Measurements from ENCODE around the gene THBS2. TPM values are rescaled to one million over a fixed set of nuclear protein-coding genes. Genes with fewer than 3 reads are reported as not detected.

The THBS2 gene
- total RNA-seq, 3 donors from 2014 or later (not counting 1 experiment from before 2014, with no cell fraction given) = not detected

DNA sequence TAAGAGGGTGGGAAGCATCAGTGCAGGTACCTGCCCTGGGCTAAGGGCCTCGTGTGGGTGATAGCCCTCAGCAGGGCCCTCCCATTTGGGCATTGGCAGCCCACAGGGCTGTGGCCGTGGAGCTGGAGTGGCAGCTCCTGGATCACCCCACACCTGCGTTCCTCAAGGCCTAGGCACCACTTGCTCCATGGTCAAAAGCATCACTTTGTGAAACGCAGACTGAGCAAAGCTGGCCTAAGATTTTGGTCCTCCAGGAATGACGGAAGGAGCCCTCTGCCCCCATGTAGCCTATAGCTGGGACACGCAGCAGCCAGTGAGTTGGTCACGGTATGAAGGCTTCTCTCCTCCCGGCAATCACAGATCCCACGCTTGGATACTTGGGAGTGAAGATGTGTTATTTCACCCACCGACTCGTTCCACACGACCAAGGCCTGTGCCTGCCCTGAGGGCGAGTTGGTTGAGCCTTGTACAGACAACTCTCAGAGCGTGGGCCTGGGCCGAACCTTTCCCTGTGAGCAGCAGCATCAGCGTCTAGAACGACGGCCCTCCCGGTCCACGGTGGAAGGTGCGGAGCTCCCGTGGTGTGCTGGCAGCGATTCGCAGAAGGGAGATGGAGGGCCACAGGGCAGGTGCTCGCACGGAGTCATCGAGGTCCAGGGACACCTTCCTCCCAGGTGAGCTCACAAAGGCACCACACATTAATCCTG lies 39.7 kb downstream of the THBS2 start:
- TF ChIP-seq, protein P1, sequence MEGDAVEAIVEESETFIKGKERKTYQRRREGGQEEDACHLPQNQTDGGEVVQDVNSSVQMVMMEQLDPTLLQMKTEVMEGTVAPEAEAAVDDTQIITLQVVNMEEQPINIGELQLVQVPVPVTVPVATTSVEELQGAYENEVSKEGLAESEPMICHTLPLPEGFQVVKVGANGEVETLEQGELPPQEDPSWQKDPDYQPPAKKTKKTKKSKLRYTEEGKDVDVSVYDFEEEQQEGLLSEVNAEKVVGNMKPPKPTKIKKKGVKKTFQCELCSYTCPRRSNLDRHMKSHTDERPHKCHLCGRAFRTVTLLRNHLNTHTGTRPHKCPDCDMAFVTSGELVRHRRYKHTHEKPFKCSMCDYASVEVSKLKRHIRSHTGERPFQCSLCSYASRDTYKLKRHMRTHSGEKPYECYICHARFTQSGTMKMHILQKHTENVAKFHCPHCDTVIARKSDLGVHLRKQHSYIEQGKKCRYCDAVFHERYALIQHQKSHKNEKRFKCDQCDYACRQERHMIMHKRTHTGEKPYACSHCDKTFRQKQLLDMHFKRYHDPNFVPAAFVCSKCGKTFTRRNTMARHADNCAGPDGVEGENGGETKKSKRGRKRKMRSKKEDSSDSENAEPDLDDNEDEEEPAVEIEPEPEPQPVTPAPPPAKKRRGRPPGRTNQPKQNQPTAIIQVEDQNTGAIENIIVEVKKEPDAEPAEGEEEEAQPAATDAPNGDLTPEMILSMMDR (IDR thresholded peaks at IDR 0.05) = no peak
- Mint-ChIP-seq H3K4me3 (peak overlapping the region; percentile 22), H3K4me1 (peaks cover 0 to 9% of the 10 kb centered on the region in 2 donors), H3K27me3 (ENCODE audit: low read depth in 2 of 2) (peaks cover 13 to 21% of the 10 kb centered on the region in 2 donors), H3K27ac (peak overlapping the region in 1 of 2 donors; percentile 25), H3K9me3 (peaks cover 5 to 13% of the 10 kb centered on the region in 2 donors), H3K36me3 (peaks cover 21% of the 10 kb centered on the region)
- intact Hi-C loops (cut with micrococcal nuclease) = no loop called here
- no peak for ATAC-seq
- peak in 1 of 2 donors; percentile 11 for DNase-seq
- peaks cover 9% of the 10 kb centered on the region for H3K4me1 ChIP-seq (ENCODE audit: control insufficient read depth, insufficient read depth, low read length)
- H3K27me3 ChIP-seq (ENCODE audit: control insufficient read depth, insufficient read depth, low read length) = no peaks in the 10 kb centered on the region
- 98% methylated on average over 27 of the region's 27 CpGs for WGBS (ENCODE audit: insufficient coverage)
- peak overlapping the region; percentile 58 for H3K27ac ChIP-seq (ENCODE audit: low read length)
- H3K4me3 ChIP-seq (ENCODE audit: low read length) = no peak overlapping the region
- H3K9me3 ChIP-seq (ENCODE audit: control insufficient read depth, insufficient read depth, low read length) = no peaks in the 10 kb centered on the region
- H3K36me3 ChIP-seq (ENCODE audit: control insufficient read depth, insufficient read depth, low read length) = no peaks in the 10 kb centered on the region

DNA sequence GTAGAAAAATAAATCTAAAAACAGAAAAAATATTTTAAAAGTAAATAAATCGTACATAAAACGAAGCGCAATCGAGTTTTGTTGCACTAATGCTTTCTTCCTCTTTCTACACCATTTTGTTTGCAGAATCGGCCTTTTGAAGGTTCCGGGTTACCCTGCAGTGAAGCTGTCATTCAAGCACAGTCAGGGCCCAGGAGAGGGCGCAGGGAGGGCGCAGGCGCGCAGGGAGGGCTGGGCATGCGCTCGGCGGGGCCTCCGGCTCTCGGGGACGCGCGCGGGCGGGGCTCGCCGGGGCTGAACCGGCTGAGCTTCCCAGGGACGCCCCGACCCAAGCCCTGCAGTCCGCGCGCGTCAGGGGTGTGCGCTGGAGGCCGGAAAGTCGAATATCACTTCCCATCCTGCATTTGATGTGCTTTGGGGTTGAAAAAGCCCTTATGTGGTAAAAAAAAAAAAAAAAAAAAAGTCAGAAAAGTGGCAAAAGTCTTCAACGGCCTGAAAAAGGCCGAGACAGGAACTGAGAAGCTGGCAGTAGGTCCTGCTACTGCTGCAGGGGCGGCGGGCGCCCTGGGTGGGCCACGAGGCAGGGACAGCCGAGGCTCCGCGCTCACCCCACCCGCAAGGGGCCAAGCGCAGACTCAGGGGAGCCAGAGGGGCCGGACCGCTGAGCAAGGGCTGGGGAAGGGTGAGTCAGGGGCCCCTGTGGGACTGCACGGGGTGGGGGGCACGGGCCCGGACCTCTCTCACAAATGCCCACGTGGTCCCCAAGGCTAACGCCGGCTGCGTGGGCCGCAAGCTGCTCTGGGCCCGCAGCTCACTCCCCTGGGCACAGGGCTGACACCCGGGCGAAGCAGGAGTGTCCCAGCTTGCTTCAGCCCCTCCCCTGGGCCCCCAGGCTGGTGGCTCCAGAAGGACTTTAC lies 40.5 kb downstream of the THBS2 start:
- 33% methylated on average over 56 of the region's 56 CpGs for WGBS (ENCODE audit: insufficient coverage)

DNA sequence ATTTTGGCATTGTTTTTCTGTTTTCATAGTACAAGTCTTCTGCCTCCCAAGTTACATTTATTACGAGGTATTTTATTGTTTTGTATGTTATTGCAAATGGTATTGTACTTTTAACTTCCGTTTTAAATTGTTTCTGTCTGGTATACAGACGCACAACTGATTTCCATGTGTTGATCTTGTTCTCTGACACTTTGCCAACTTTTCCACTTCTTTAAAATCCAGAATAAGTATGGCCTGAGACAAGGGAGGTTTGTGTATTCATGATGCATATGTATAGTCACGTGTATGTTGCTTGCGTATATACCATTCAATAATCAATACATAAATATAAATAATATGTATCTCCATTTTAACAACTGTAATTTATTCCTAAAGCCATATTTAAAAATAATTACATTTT lies 41.2 kb downstream of the THBS2 start:
- Mint-ChIP-seq H3K9me3 (peaks cover 5 to 12% of the 10 kb centered on the region in 2 donors), H3K4me3 (no peak overlapping the region), H3K4me1 (peaks cover 4 to 9% of the 10 kb centered on the region in 2 donors), H3K27ac (peak overlapping the region in 1 of 2 donors; percentile 59), H3K36me3 (peaks cover 33% of the 10 kb centered on the region), H3K27me3 (ENCODE audit: low read depth in 2 of 2) (peaks cover 8 to 29% of the 10 kb centered on the region in 2 donors)
- Histone ChIP-seq H3K36me3 (ENCODE audit: control insufficient read depth, insufficient read depth, low read length) (no peaks in the 10 kb centered on the region), H3K27me3 (ENCODE audit: control insufficient read depth, insufficient read depth, low read length) (no peaks in the 10 kb centered on the region), H3K9me3 (ENCODE audit: control insufficient read depth, insufficient read depth, low read length) (no peaks in the 10 kb centered on the region), H3K4me3 (ENCODE audit: low read length) (peak overlapping the region; percentile 25), H3K4me1 (ENCODE audit: control insufficient read depth, insufficient read depth, low read length) (peaks cover 9% of the 10 kb centered on the region), H3K27ac (ENCODE audit: low read length) (peak overlapping the region; percentile 38)
- WGBS (ENCODE audit: insufficient coverage) = 100% methylated on average over 1 of the region's 5 CpGs
- TF ChIP-seq, protein P1 (IDR thresholded peaks at IDR 0.05) = no peak
- ATAC-seq = no peak
- peak in 1 of 2 donors; percentile 21 for DNase-seq
- intact Hi-C loops (cut with micrococcal nuclease) = no loop called here

More for the DNA sequence above, 40.5 kb downstream of the THBS2 start:
- ATAC-seq (peak; percentile 98 to 100 (median 100)), DNase-seq (peak; percentile 85 to 94)
- H3K4me1 Mint-ChIP-seq = peaks cover 0 to 9% of the 10 kb centered on the region in 2 donors
- peak overlapping the region; percentile 28 for H3K4me3 ChIP-seq (ENCODE audit: low read length)
- H3K4me3 Mint-ChIP-seq = peak overlapping the region; percentile 71
- H3K36me3 Mint-ChIP-seq = peaks cover 27% of the 10 kb centered on the region
- TF ChIP-seq, protein P1 (IDR thresholded peaks at IDR 0.05) = no peak
- H3K27me3 Mint-ChIP-seq (ENCODE audit: low read depth in 2 of 2) = peaks cover 8 to 29% of the 10 kb centered on the region in 2 donors
- H3K27ac ChIP-seq (ENCODE audit: low read length) = peak overlapping the region; percentile 58
- no peaks in the 10 kb centered on the region for H3K36me3 ChIP-seq (ENCODE audit: control insufficient read depth, insufficient read depth, low read length)
- H3K27me3 ChIP-seq (ENCODE audit: control insufficient read depth, insufficient read depth, low read length) = no peaks in the 10 kb centered on the region
- H3K9me3 ChIP-seq (ENCODE audit: control insufficient read depth, insufficient read depth, low read length) = no peaks in the 10 kb centered on the region
- peaks cover 5% of the 10 kb centered on the region in 2 donors for H3K9me3 Mint-ChIP-seq
- H3K4me1 ChIP-seq (ENCODE audit: control insufficient read depth, insufficient read depth, low read length) = peaks cover 9% of the 10 kb centered on the region
- intact Hi-C loops (cut with micrococcal nuclease) = no loop called here
- H3K27ac Mint-ChIP-seq = peak overlapping the region in 1 of 2 donors; percentile 59

Data from natural killer cell (primary cell).